GM21390 (cell line): Measurements from ENCODE around the gene SPC24.

ENCODE experiments used
- ATAC-seq: cut with Tn5 transposase; IDR thresholded peaks from one replicate; pipeline ENCODE4 v1.9.1; 2021; ENCODE audit not compliant: unreplicated experiment

SPC24 gene

GRCh38 chr19:11155373-11156120 lies at the start of gene SPC24:
Gene SPC24, minus strand, starts transcription at chr19:11155782. Its CDS starts 6 bp downstream, at chr19:11155776.
- peak; percentile 97 for ATAC-seq

GRCh38 chr19:11204943-11205349 lies 49.4 kb upstream of the SPC24 start:
- ATAC-seq: no peak

- ATAC-seq: no peak
These were observed 48.6 kb upstream of the SPC24 start for GRCh38 chr19:11204076-11204602.

GRCh38 chr19:11203194-11204075 lies 47.9 kb upstream of the SPC24 start:
- no peak for ATAC-seq

GRCh38 chr19:11202488-11203193 lies 47.1 kb upstream of the SPC24 start:
- ATAC-seq: no peak

- no peak for ATAC-seq
These were observed 46.2 kb upstream of the SPC24 start for GRCh38 chr19:11201791-11202190.

- ATAC-seq: no peak
These were observed 45.3 kb upstream of the SPC24 start for GRCh38 chr19:11200931-11201330.

- no peak for ATAC-seq
These were observed 44.5 kb upstream of the SPC24 start for GRCh38 chr19:11200015-11200574.

GRCh38 chr19:11199517-11199916 lies 43.9 kb upstream of the SPC24 start:
- ATAC-seq: no peak

GRCh38 chr19:11198769-11199424 lies 43.3 kb upstream of the SPC24 start:
- no peak for ATAC-seq

GRCh38 chr19:11198175-11198534 lies 42.6 kb upstream of the SPC24 start:
- no peak for ATAC-seq

GRCh38 chr19:11197291-11198174 lies 42.0 kb upstream of the SPC24 start, which contains the start of gene KANK2:
Gene KANK2, minus strand, starts transcription at chr19:11197545. Its CDS starts 3,034 bp downstream, at chr19:11194511.
- peak; percentile 69 for ATAC-seq

- no peak for ATAC-seq
These were observed 41.1 kb upstream of the SPC24 start for GRCh38 chr19:11196406-11197287.

- no peak for ATAC-seq
These were observed 40.1 kb upstream of the SPC24 start for GRCh38 chr19:11195681-11196080.

- no peak for ATAC-seq
These were observed 39.3 kb upstream of the SPC24 start for GRCh38 chr19:11194656-11195558.

GRCh38 chr19:11194173-11194572 lies 38.6 kb upstream of the SPC24 start:
- no peak for ATAC-seq
